Sciatic nerve (tissue), 2 donors: ENCODE measurements around the gene GABARAPL1. TPM values are rescaled to one million over a fixed set of nuclear protein-coding genes. Genes with fewer than 3 reads are reported as not detected.

Source experiments
- ATAC-seq: fragments of 200-7000 bp; cut with Tn5 transposase; one replicate; pipeline ENCODE4 v1.9.1; 2020; ENCODE audit warnings: mild to moderate bottlenecking, moderate library complexity
- DNase-seq: peaks from one replicate; pipeline ENCODE4 v3.0.0-alpha.2; 2020; ENCODE audit warnings: low spot score
- intact Hi-C: fragments of 100-400 bp; cut with DNase I; formaldehyde crosslinking; loops from one replicate; pipeline ENCODE4 v1.14.2; 2022
- total RNA-seq: library from RNA; stranded (reverse); fragmentation: NEBNext Ultra II Directional; extraction: Animal tissue kit (Norgen Biotek cat#: 25700); gene quantifications from one replicate; pipeline ENCODE4 v1.2.1, GENCODE V29; 2021
- donor health status: DM: no; HTN: no; CAD: no.
- donor health status: DM: no; HTN: no; CAD: no.

The GABARAPL1 gene
- total RNA-seq, 1 donor from 2014 or later, result 167 TPM

DNA sequence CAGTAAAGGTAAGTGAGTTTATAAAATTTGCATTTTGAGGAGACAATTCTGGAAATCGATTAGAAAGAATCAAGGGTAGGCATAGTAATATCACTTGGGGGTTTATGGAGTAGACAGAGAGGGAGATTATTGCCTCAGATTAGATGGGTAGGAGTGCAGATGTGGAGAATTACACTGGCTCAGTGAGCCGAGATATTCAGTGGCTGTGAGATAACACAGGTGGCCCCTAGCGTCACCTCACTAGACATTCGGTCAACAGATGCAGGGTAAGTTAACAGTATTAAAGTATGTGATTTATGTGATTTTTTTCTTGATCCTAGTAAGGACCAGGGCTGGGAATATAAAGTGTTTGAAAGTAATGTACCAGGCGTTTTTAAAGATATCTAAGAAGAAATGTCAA lies 55.4 kb downstream of the GABARAPL1 start:
- DNase-seq, result no peak
- ATAC-seq, result no peak
- intact Hi-C loops, result no loop called here

- DNase-seq (no peak), ATAC-seq (no peak)
- intact Hi-C loops, result no loop called here
These were observed 59.8 kb downstream of the GABARAPL1 start for GRCh38 chr12:10272467-10272866.

Other genes with a start within 250 kb of the GABARAPL1 start
- gene CLEC12A, start 241.5 kb upstream of the GABARAPL1 start, total RNA-seq, result 2.0 TPM
- gene CLEC1B, start 213.8 kb upstream of the GABARAPL1 start, total RNA-seq, result not detected
- gene CLEC12B, start 202.2 kb upstream of the GABARAPL1 start, total RNA-seq, result not detected
- gene CLEC9A, start 182.2 kb upstream of the GABARAPL1 start, total RNA-seq, result 2.3 TPM
- 13.7 TPM for gene CLEC1A, start 113.9 kb upstream of the GABARAPL1 start, total RNA-seq
- gene CLEC7A, start 82.7 kb upstream of the GABARAPL1 start, total RNA-seq, result 32.4 TPM
- gene OLR1, start 40.7 kb upstream of the GABARAPL1 start, total RNA-seq, result 33.1 TPM
- gene TMEM52B, start 33.8 kb upstream of the GABARAPL1 start, total RNA-seq, result 0.45 TPM
- 4.8 TPM for gene KLRD1, start 95.0 kb downstream of the GABARAPL1 start, total RNA-seq
- 3.1 TPM for gene KLRK1, start 177.2 kb downstream of the GABARAPL1 start, total RNA-seq
- gene KLRC4, start 196.9 kb downstream of the GABARAPL1 start, total RNA-seq, result 0.85 TPM
- gene KLRC3, start 207.7 kb downstream of the GABARAPL1 start, total RNA-seq, result not detected
- gene KLRC2, start 223.1 kb downstream of the GABARAPL1 start, total RNA-seq, result 0.67 TPM
- not detected for gene KLRC1, start 240.5 kb downstream of the GABARAPL1 start, total RNA-seq